A549 (cell line): Measurements from ENCODE around the gene ENGASE. TPM values are rescaled to one million over a fixed set of nuclear protein-coding genes. Genes with fewer than 3 reads are reported as not detected.

Experiments used
- ATAC-seq, 2 experiments: fragments of 200-7000 bp in 1 of 2; fragments of >200 bp in 1 of 2; cut with Nextera tagmentation in 1 of 2; cut with Tn5 transposase in 1 of 2; 3 replicates each; pipeline versions ENCODE4 v1.8.0 to v1.9.1; 2018 to 2020; ENCODE audit warnings: mild to moderate bottlenecking in 1 of 2, moderate library complexity in 1 of 2
- CTCF ChIA-PET: fragments of 300-600 bp; sonication (Branson Sonifier 250); formaldehyde crosslinking; extraction: SDS; loops from one replicate; lab custom pipeline; 2021; ENCODE audit warnings: antibody characterized with exemption, inconsistent platforms; lab: Yijun Ruan, JAX
- POLR2A ChIA-PET: fragments of 350-600 bp; formaldehyde crosslinking; extraction: SDS; loops from one replicate; lab custom pipeline; 2021; ENCODE audit warnings: antibody characterized with exemption, inconsistent platforms; lab: Yijun Ruan, JAX
- DNase-seq, 2 experiments: peaks; one replicate each; pipeline versions ENCODE4 v3.0.0 to v3.0.0-alpha.2; 2011 to 2016; ENCODE audit warnings: low read depth in 1 of 2, low spot score in 1 of 2
- FAIRE-seq: peaks from 2 replicates; lab custom pipeline; 2011; peaks lifted over from hg19 to GRCh38; lab: Jason Lieb, UNC
- H3K27ac ChIP-seq, 2 experiments: fragments of >200 bp; sonication (Bioruptor Twin); formaldehyde crosslinking; 3 replicates each; pipeline ENCODE4 v1.5.1; 2016 to 2017
- H3K4me1 ChIP-seq: fragments of >200 bp; sonication (Bioruptor Twin); formaldehyde crosslinking; 3 replicates; pipeline ENCODE4 v1.6.1; 2016
- H3K4me2 ChIP-seq: fragments of >200 bp; sonication (Bioruptor Twin); formaldehyde crosslinking; 3 replicates; pipeline ENCODE4 v1.6.1; 2016
- H3K4me3 ChIP-seq: fragments of >200 bp; sonication (Bioruptor Twin); formaldehyde crosslinking; 3 replicates; pipeline ENCODE4 v1.5.1; 2016
- H3K9me3 ChIP-seq: fragments of >200 bp; sonication (Bioruptor Twin); formaldehyde crosslinking; 3 replicates; pipeline ENCODE4 v1.6.1; 2016
- CHD2 ChIP-seq: fragments of 150-350 bp; IDR thresholded peaks from 2 replicates; pipeline ENCODE4 v1.6.1; 2014; ENCODE audit warnings: low read length; ENCODE audit not compliant: partially characterized antibody
- E2F6 ChIP-seq: IDR thresholded peaks from 2 replicates; pipeline ENCODE4 v1.6.1; 2012; ENCODE audit warnings: low read depth, borderline replicate concordance
- EHF ChIP-seq: fragments of 250-450 bp; sonication (Bioruptor Pico); IDR thresholded peaks from 2 replicates; pipeline ENCODE4 v1.5.0; 2020; ENCODE audit warnings: mild to moderate bottlenecking
- ESRRA ChIP-seq: fragments of 150-350 bp; IDR thresholded peaks from 2 replicates; pipeline ENCODE4 v1.6.1; 2014; ENCODE audit warnings: mild to moderate bottlenecking, low read length, borderline replicate concordance
- HMGXB4 ChIP-seq: fragments of 250-450 bp; sonication (Bioruptor Pico); IDR thresholded peaks from 2 replicates; pipeline ENCODE4 v1.5.0; 2021; ENCODE audit warnings: mild to moderate bottlenecking, moderate library complexity, borderline replicate concordance
- HOXB13 ChIP-seq: fragments of 250-450 bp; sonication (Bioruptor Pico); IDR thresholded peaks from 2 replicates; pipeline ENCODE4 v1.5.0; 2020; ENCODE audit warnings: low read depth, mild to moderate bottlenecking, moderate library complexity
- JUN ChIP-seq, 2 experiments: fragments of >200 bp; sonication (Bioruptor Twin); formaldehyde crosslinking; IDR thresholded peaks; 2 replicates in 1 of 2; 3 replicates in 1 of 2; pipeline ENCODE4 v1.6.1; 2016 to 2017
- KDM1A ChIP-seq: fragments of 200-600 bp; sonication (generic); IDR thresholded peaks from 2 replicates; pipeline ENCODE4 v1.6.1; 2016; ENCODE audit warnings: low read depth, mild to moderate bottlenecking
- MYC ChIP-seq: IDR thresholded peaks from 2 replicates; pipeline ENCODE4 v1.6.1; 2012; ENCODE audit warnings: mild to moderate bottlenecking, inconsistent platforms, low read length, improper control_type of control experiment, borderline replicate concordance
- PBX3 ChIP-seq: IDR thresholded peaks from 2 replicates; pipeline ENCODE4 v1.6.1; 2012
- PHF8 ChIP-seq: fragments of 200-600 bp; sonication (generic); IDR thresholded peaks from 2 replicates; pipeline ENCODE4 v1.6.1; 2016; ENCODE audit warnings: low read depth, mild to moderate bottlenecking, antibody characterized with exemption, moderate library complexity, borderline replicate concordance
- POLR2A ChIP-seq: IDR thresholded peaks from 2 replicates; pipeline ENCODE4 v1.6.1; 2012; ENCODE audit warnings: mild to moderate bottlenecking, low read length
- POLR2AphosphoS2 ChIP-seq: conservative IDR thresholded peaks from 2 replicates; pipeline ENCODE4 v1.6.1; 2012; ENCODE audit warnings: low read length, improper control_type of control experiment, inconsistent platforms
- RARB ChIP-seq: fragments of 250-450 bp; sonication (Bioruptor Pico); IDR thresholded peaks from 2 replicates; pipeline ENCODE4 v1.8.0; 2021; ENCODE audit warnings: mild to moderate bottlenecking, moderate library complexity
- RCOR1 ChIP-seq: fragments of 150-350 bp; IDR thresholded peaks from 2 replicates; pipeline ENCODE4 v1.6.1; 2014; ENCODE audit warnings: antibody characterized with exemption, low read length, low read depth
- REST ChIP-seq: fragments of 200-600 bp; sonication (generic); IDR thresholded peaks from 2 replicates; pipeline ENCODE4 v1.6.1; 2016; ENCODE audit warnings: antibody characterized with exemption, mild to moderate bottlenecking, moderate library complexity
- RFX5 ChIP-seq: fragments of 450-650 bp; IDR thresholded peaks from 2 replicates; pipeline ENCODE4 v1.7.1; 2014; ENCODE audit warnings: antibody characterized with exemption, mild to moderate bottlenecking, moderate library complexity
- SMC3 ChIP-seq: fragments of >200 bp; sonication (Bioruptor Twin); formaldehyde crosslinking; IDR thresholded peaks from 3 replicates; pipeline ENCODE4 v1.6.1; 2018; ENCODE audit warnings: inconsistent platforms
- TP53 ChIP-seq: fragments of 250-450 bp; sonication (Bioruptor Pico); IDR thresholded peaks from 2 replicates; pipeline ENCODE4 v1.5.0; 2021; ENCODE audit warnings: mild to moderate bottlenecking, moderate library complexity
- ZC3H11A ChIP-seq: fragments of 450-650 bp; IDR thresholded peaks from 2 replicates; pipeline ENCODE4 v1.6.1; 2014; ENCODE audit warnings: antibody characterized with exemption, mild to moderate bottlenecking
- ZNF302 ChIP-seq: fragments of 250-450 bp; sonication (Bioruptor Pico); IDR thresholded peaks from 2 replicates; pipeline ENCODE4 v1.9.0; 2021; ENCODE audit warnings: inconsistent platforms, mild to moderate bottlenecking, moderate library complexity
- ZSCAN20 ChIP-seq: fragments of 250-450 bp; sonication (Bioruptor Pico); IDR thresholded peaks from 2 replicates; pipeline ENCODE4 v1.8.0; 2022; ENCODE audit warnings: mild to moderate bottlenecking, moderate library complexity
- WGBS: methylation state at CpG from one replicate; pipeline ENCODE4 v1.1.6; 2017; ENCODE audit errors: missing lambda C conversion rate; 5-methylcytosine and 5-hydroxymethylcytosine counted together
- polyA plus RNA-seq, 4 experiments: library from polyadenylated mRNA; depleted of rRNA in 3 of 4; stranded (reverse); fragments of >200 nt; fragmentation: RNase III in 1 of 4; extraction: RNeasy Plus Mini Kit Qiagen cat#74134 plus additional on column Dnase treatment in 1 of 4; gene quantifications; 2 replicates in 3 of 4; 3 replicates in 1 of 4; pipeline ENCODE4 v1.2.3, GENCODE V29; 2011 to 2017

Gene ENGASE
- polyA plus RNA-seq, 2 of the 4 experiments (the other 2 are of a cell fraction) = 13.4 to 41.7 TPM

GRCh38 chr17:79109584-79109983 lies 35.0 kb downstream of the ENGASE start (continued):
- no peak for TF ChIP-seq REST
- TF ChIP-seq TP53 (CRISPR knock-in tag) = no peak
- TF ChIP-seq POLR2AphosphoS2 = no peak
- no peak for TF ChIP-seq CHD2
- TF ChIP-seq ESRRA = no peak

GRCh38 chr17:79111097-79111496 lies 36.5 kb downstream of the ENGASE start:
- TF ChIP-seq EHF (no peak), JUN (IDR thresholded peaks at IDR 0.05) (no peak), MYC (no peak)
- ATAC-seq (no peak), FAIRE-seq (no peak), DNase-seq (no peak)
- CTCF ChIA-PET = interaction anchor here (1.0 to 6.6 kb wide), 4 partner anchors 15 to 281 kb away, joined by 3 to 52 read pairs (median 18); no protein-coding TSS in a partner anchor
- POLR2A ChIA-PET = no interaction called here
- Histone ChIP-seq H3K4me2 (no peak overlapping the region), H3K4me3 (no peak overlapping the region), H3K27ac (no peak overlapping the region), H3K9me3 (no peaks in the 10 kb centered on the region), H3K4me1 (no peaks in the 10 kb centered on the region)
- 84% methylated on average over 12 of the region's 12 CpGs for WGBS

- POLR2A ChIA-PET = no interaction called here
- no peak overlapping the region for H3K27ac ChIP-seq
- no peak overlapping the region for H3K4me2 ChIP-seq
- whole genome bisulfite sequencing = 90% methylated on average over 9 of the region's 11 CpGs
- FAIRE-seq (no peak), ATAC-seq (no peak), DNase-seq (no peak)
- CTCF ChIA-PET = interaction anchor here (0.6 to 4.8 kb wide), 5 partner anchors 8 to 280 kb away, joined by 3 to 20 read pairs (median 6); no protein-coding TSS in a partner anchor
- TF ChIP-seq HMGXB4 (CRISPR knock-in tag) (no peak), SMC3 (no peak), RFX5 (no peak), KDM1A (no peak), ZSCAN20 (CRISPR knock-in tag) (no peak), POLR2A (no peak), PBX3 (no peak), ZNF302 (CRISPR knock-in tag) (no peak), PHF8 (no peak), E2F6 (no peak), RARB (no peak), HOXB13 (CRISPR knock-in tag) (no peak), RCOR1 (no peak), ZC3H11A (no peak), EHF (no peak)
- H3K4me1 ChIP-seq = no peaks in the 10 kb centered on the region
- H3K4me3 ChIP-seq = no peak overlapping the region
- no peaks in the 10 kb centered on the region for H3K9me3 ChIP-seq
Measured at GRCh38 chr17:79112471-79112870, 37.8 kb downstream of the ENGASE start.
